ENCODE data around the gene INO80. TPM values are rescaled to one million over a fixed set of nuclear protein-coding genes. Genes with fewer than 3 reads are reported as not detected.

Gene INO80
- total and polyA plus RNA-seq, 2 donors (not counting 1 experiment from before 2014, with no cell fraction given): 16.3 to 55.7 TPM

- no peak overlapping the region for H3K4me2 ChIP-seq (replicated peaks; ENCODE audit: low read depth, low read length, poor library complexity, severe bottlenecking)
- Mint-ChIP-seq H3K27me3 (no peaks in the 10 kb centered on the region), H3K4me3 (no peak overlapping the region), H3K9me3 (ENCODE audit: insufficient read depth) (no peaks in the 10 kb centered on the region), H3K27ac (no peak overlapping the region), H3K4me1 (no peaks in the 10 kb centered on the region)
- DNase-seq (no peak), ATAC-seq (ENCODE audit: low read depth) (no peak)
- no peak overlapping the region for H2AFZ ChIP-seq (ENCODE audit: insufficient read depth, low read depth, low read length, poor library complexity, severe bottlenecking)
- ChIA-PET CTCF (no interaction called here), POLR2A (no interaction called here)
- no peaks in the 10 kb centered on the region for H3K27me3 ChIP-seq (replicated peaks in 1 of 4; ENCODE audit: control extremely low read depth in 1 of 4, control insufficient read depth in 3 of 4, insufficient read depth in 4 of 4, low read length in 3 of 4)
- intact Hi-C loops (cut with micrococcal nuclease): no loop called here
- no peaks in the 10 kb centered on the region for H3K4me1 ChIP-seq (ENCODE audit: control insufficient read depth in 2 of 2, insufficient read depth in 2 of 2, low read length in 2 of 2)
- TF ChIP-seq, protein P1, sequence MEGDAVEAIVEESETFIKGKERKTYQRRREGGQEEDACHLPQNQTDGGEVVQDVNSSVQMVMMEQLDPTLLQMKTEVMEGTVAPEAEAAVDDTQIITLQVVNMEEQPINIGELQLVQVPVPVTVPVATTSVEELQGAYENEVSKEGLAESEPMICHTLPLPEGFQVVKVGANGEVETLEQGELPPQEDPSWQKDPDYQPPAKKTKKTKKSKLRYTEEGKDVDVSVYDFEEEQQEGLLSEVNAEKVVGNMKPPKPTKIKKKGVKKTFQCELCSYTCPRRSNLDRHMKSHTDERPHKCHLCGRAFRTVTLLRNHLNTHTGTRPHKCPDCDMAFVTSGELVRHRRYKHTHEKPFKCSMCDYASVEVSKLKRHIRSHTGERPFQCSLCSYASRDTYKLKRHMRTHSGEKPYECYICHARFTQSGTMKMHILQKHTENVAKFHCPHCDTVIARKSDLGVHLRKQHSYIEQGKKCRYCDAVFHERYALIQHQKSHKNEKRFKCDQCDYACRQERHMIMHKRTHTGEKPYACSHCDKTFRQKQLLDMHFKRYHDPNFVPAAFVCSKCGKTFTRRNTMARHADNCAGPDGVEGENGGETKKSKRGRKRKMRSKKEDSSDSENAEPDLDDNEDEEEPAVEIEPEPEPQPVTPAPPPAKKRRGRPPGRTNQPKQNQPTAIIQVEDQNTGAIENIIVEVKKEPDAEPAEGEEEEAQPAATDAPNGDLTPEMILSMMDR (IDR thresholded peaks at IDR 0.05): no peak
- no peak for TF ChIP-seq EZH2 (IDR thresholded peaks at IDR 0.05; ENCODE audit: borderline replicate concordance, insufficient read depth, low read depth, low read length, poor library complexity, severe bottlenecking)
- no CpG with 5 or more reads among the region's 1 CpG for WGBS (ENCODE audit: insufficient coverage)
- H3K9ac ChIP-seq (ENCODE audit: low read length): no peak overlapping the region
- H3K9me3 ChIP-seq (ENCODE audit: control extremely low read depth in 1 of 3, control insufficient read depth in 2 of 3, insufficient read depth in 1 of 3, low read length in 2 of 3): no peaks in the 10 kb centered on the region
- H3K36me3 ChIP-seq (replicated peaks in 1 of 2; ENCODE audit: control extremely low read depth in 1 of 2, control insufficient read depth in 1 of 2, extremely low read depth in 1 of 2, insufficient read depth in 2 of 2, low read length in 1 of 2): peaks cover 7 to 76% of the 10 kb centered on the region in 2 experiments
- H3K27ac ChIP-seq (ENCODE audit: low read length in 2 of 2): no peak overlapping the region
- H4K20me1 ChIP-seq (ENCODE audit: control insufficient read depth, insufficient read depth, low read length, poor library complexity, severe bottlenecking): no peaks in the 10 kb centered on the region
- no peaks in the 10 kb centered on the region for H3K79me2 ChIP-seq (ENCODE audit: control insufficient read depth, insufficient read depth, low read length)
- no peak overlapping the region for H3K4me3 ChIP-seq (ENCODE audit: control extremely low read depth in 1 of 5, extremely low read depth in 1 of 5, insufficient read depth in 1 of 5, low read depth in 2 of 5, low read length in 4 of 5)
Measured at GRCh38 chr15:40990789-40991188, 125.3 kb downstream of the INO80 start.

- no peak overlapping the region for H3K4me3 ChIP-seq (ENCODE audit: control extremely low read depth in 1 of 5, extremely low read depth in 1 of 5, insufficient read depth in 1 of 5, low read depth in 2 of 5, low read length in 4 of 5)
- no peaks in the 10 kb centered on the region for H3K9me3 ChIP-seq (ENCODE audit: control extremely low read depth in 1 of 3, control insufficient read depth in 2 of 3, insufficient read depth in 1 of 3, low read length in 2 of 3)
- CTCF ChIA-PET: no interaction called here
- no peak overlapping the region for H3K4me2 ChIP-seq (replicated peaks; ENCODE audit: low read depth, low read length, poor library complexity, severe bottlenecking)
- Mint-ChIP-seq H3K4me1 (no peaks in the 10 kb centered on the region), H3K27ac (no peak overlapping the region), H3K9me3 (ENCODE audit: insufficient read depth) (no peaks in the 10 kb centered on the region), H3K27me3 (no peaks in the 10 kb centered on the region), H3K4me3 (no peak overlapping the region)
- H3K27me3 ChIP-seq (replicated peaks in 1 of 4; ENCODE audit: control extremely low read depth in 1 of 4, control insufficient read depth in 3 of 4, insufficient read depth in 4 of 4, low read length in 3 of 4): no peaks in the 10 kb centered on the region
- ATAC-seq (ENCODE audit: low read depth) (no peak), DNase-seq (no peak)
- no peak overlapping the region for H3K9ac ChIP-seq (ENCODE audit: low read length)
- H3K36me3 ChIP-seq (replicated peaks in 1 of 2; ENCODE audit: control extremely low read depth in 1 of 2, control insufficient read depth in 1 of 2, extremely low read depth in 1 of 2, insufficient read depth in 2 of 2, low read length in 1 of 2): peaks cover 5 to 76% of the 10 kb centered on the region in 2 experiments
- no peak overlapping the region for H3K27ac ChIP-seq (ENCODE audit: low read length in 2 of 2)
- POLR2A ChIA-PET: no interaction called here
- intact Hi-C loops (cut with micrococcal nuclease): no loop called here
- no peak for TF ChIP-seq EZH2 (IDR thresholded peaks at IDR 0.05; ENCODE audit: borderline replicate concordance, insufficient read depth, low read depth, low read length, poor library complexity, severe bottlenecking)
- TF ChIP-seq, protein P1 (IDR thresholded peaks at IDR 0.05): no peak
- no peaks in the 10 kb centered on the region for H3K79me2 ChIP-seq (ENCODE audit: control insufficient read depth, insufficient read depth, low read length)
- H4K20me1 ChIP-seq (ENCODE audit: control insufficient read depth, insufficient read depth, low read length, poor library complexity, severe bottlenecking): no peaks in the 10 kb centered on the region
- H2AFZ ChIP-seq (ENCODE audit: insufficient read depth, low read depth, low read length, poor library complexity, severe bottlenecking): no peak overlapping the region
- no peaks in the 10 kb centered on the region for H3K4me1 ChIP-seq (ENCODE audit: control insufficient read depth in 2 of 2, insufficient read depth in 2 of 2, low read length in 2 of 2)
Measured at GRCh38 chr15:40990080-40990479, 126.0 kb downstream of the INO80 start.

Data from B cell (primary cell).